PC-9 (cell line): ENCODE results near the gene FUZ. TPM values are rescaled to one million over a fixed set of nuclear protein-coding genes. Genes with fewer than 3 reads are reported as not detected.

Experiments
- BruUV-seq: library from RNA; stranded (reverse); fragments of 400-500 nt; replicated peaks from 2 replicates; lab custom pipeline; 2021; lab: Mats Ljungman, UMichigan
- CTCF ChIA-PET: fragments of 300-600 bp; sonication (Branson Sonifier 250); formaldehyde crosslinking; loops from one replicate; lab custom pipeline; 2022; ENCODE audit warnings: antibody characterized with exemption; lab: Charles Lee
- POLR2A ChIA-PET: fragments of 300-600 bp; sonication (Branson Sonifier 250); formaldehyde crosslinking; loops from one replicate; lab custom pipeline; 2022; ENCODE audit warnings: antibody characterized with exemption; ENCODE audit not compliant: unreplicated experiment; lab: Charles Lee
- DNase-seq, 2 experiments: peaks; one replicate each; pipeline versions ENCODE4 v3.0.0 to v3.0.0-alpha.2; 2015 to 2022; ENCODE audit warnings: mixed read lengths in 1 of 2
- H2AFZ ChIP-seq: fragments of 200-600 bp; sonication (generic); 2 replicates; pipeline ENCODE4 v1.8.1; 2017; ENCODE audit warnings: antibody characterized with exemption
- H3F3A ChIP-seq: fragments of 200-600 bp; sonication (generic); 2 replicates; pipeline ENCODE4 v1.8.1; 2017; ENCODE audit warnings: antibody characterized with exemption, mild to moderate bottlenecking, low read depth; ENCODE audit not compliant: insufficient read depth
- H3K27ac ChIP-seq: fragments of 200-600 bp; sonication (generic); 2 replicates; pipeline ENCODE4 v1.6.1; 2016; ENCODE audit warnings: mixed run types
- H3K27me3 ChIP-seq: fragments of 200-600 bp; sonication (generic); 2 replicates; pipeline ENCODE4 v1.6.1; 2016; ENCODE audit warnings: low read depth, mixed run types; ENCODE audit not compliant: insufficient read depth
- H3K36me3 ChIP-seq: fragments of 200-600 bp; sonication (generic); 2 replicates; pipeline ENCODE4 v1.6.1; 2016; ENCODE audit warnings: low read depth, mixed run types
- H3K4me1 ChIP-seq: fragments of 200-600 bp; sonication (generic); replicated peaks from 2 replicates; pipeline ENCODE4 v1.6.1; 2016; ENCODE audit warnings: mixed run types; ENCODE audit not compliant: insufficient read depth
- H3K4me2 ChIP-seq: fragments of 200-600 bp; sonication (generic); 2 replicates; pipeline ENCODE4 v1.6.1; 2017; ENCODE audit warnings: mixed run types
- H3K4me3 ChIP-seq: fragments of 200-600 bp; sonication (generic); 2 replicates; pipeline ENCODE4 v1.6.1; 2016; ENCODE audit warnings: mixed run types
- H3K79me2 ChIP-seq: fragments of 200-600 bp; sonication (generic); 2 replicates; pipeline ENCODE4 v1.6.1; 2017; ENCODE audit warnings: low read depth, mixed run types
- H3K9me2 ChIP-seq: fragments of 200-600 bp; sonication (generic); 2 replicates; pipeline ENCODE4 v1.8.1; 2017; ENCODE audit warnings: mild to moderate bottlenecking; ENCODE audit not compliant: insufficient read depth
- H3K9me3 ChIP-seq: fragments of 200-600 bp; sonication (generic); 2 replicates; pipeline ENCODE4 v1.8.1; 2016; ENCODE audit warnings: low read depth; ENCODE audit not compliant: insufficient read depth
- H4K20me1 ChIP-seq: fragments of 200-600 bp; sonication (generic); 2 replicates; pipeline ENCODE4 v1.8.1; 2017; ENCODE audit not compliant: insufficient read depth
- EZH2 ChIP-seq: fragments of 200-600 bp; sonication (generic); IDR thresholded peaks from 2 replicates; pipeline ENCODE4 v1.8.0; 2017; ENCODE audit warnings: antibody characterized with exemption, low read depth
- intact Hi-C: fragments of 100-400 bp; cut with micrococcal nuclease; formaldehyde crosslinking; loops from one replicate; pipeline ENCODE4 v1.10.0; 2022; ENCODE audit not compliant: unreplicated experiment
- total RNA-seq: library from RNA; stranded (reverse); gene quantifications from 2 replicates; pipeline ENCODE4 v1.2.3, GENCODE V29; 2021
- TF ChIP-seq, protein P1 (sequence below): fragments of 200-600 bp; sonication (generic); conservative IDR thresholded peaks from 2 replicates; pipeline ENCODE4 v1.6.1; 2017; ENCODE audit warnings: mixed run types, antibody characterized with exemption, mild to moderate bottlenecking, moderate library complexity

Gene FUZ
- total RNA-seq, 1 experiment from 2014 or later: 50.0 TPM

DNA sequence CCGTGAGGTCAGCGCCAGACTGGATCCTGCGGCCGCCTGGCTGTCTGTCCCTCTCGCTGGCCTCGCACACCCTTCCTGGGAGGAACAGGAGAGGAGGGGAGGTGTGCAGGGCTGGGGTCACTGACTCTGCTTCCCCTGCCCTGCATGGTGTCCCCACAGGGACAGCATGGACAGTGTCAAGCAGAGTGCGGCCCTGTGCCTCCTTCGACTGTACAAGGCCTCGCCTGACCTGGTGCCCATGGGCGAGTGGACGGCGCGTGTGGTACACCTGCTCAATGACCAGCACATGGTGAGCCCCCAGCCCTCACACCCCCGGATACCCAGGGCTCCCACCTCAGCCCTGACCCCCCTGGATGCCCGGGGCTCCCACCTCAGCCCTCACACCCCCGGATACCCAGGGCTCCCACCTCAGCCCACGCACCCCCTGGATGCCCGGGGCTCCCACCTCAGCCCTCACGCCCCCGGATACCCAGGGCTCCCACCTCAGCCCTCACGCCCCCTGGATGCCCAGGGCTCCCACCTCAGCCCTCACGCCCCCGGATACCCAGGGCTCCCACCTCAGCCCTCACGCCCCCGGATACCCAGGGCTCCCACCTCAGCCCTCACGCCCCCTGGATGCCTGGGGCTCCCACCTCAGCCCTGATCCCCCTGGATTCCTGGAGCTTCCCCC, 21.2 kb downstream of the FUZ start:
- CTCF ChIA-PET: no interaction called here
- H3K9me2 ChIP-seq: no peaks in the 10 kb centered on the region
- H3K4me2 ChIP-seq: no peak overlapping the region
- no peak overlapping the region for H3K4me3 ChIP-seq
- no peak overlapping the region for H3K27ac ChIP-seq
- peaks cover 6% of the 10 kb centered on the region; the same call in 1 of the 2 replicates for H3K36me3 ChIP-seq
- H2AFZ ChIP-seq: no peak overlapping the region
- peaks cover 12% of the 10 kb centered on the region; the same call in 1 of the 2 replicates for H3F3A ChIP-seq
- no TSS peak for BruUV-seq
- POLR2A ChIA-PET: no interaction called here
- peaks cover 5% of the 10 kb centered on the region for H4K20me1 ChIP-seq
- no peaks in the 10 kb centered on the region for H3K79me2 ChIP-seq
- intact Hi-C loops: no loop called here
- H3K27me3 ChIP-seq: no peaks in the 10 kb centered on the region
- peaks cover 18% of the 10 kb centered on the region for H3K4me1 ChIP-seq
- no peak for DNase-seq
- no peaks in the 10 kb centered on the region for H3K9me3 ChIP-seq
- TF ChIP-seq, protein P1, sequence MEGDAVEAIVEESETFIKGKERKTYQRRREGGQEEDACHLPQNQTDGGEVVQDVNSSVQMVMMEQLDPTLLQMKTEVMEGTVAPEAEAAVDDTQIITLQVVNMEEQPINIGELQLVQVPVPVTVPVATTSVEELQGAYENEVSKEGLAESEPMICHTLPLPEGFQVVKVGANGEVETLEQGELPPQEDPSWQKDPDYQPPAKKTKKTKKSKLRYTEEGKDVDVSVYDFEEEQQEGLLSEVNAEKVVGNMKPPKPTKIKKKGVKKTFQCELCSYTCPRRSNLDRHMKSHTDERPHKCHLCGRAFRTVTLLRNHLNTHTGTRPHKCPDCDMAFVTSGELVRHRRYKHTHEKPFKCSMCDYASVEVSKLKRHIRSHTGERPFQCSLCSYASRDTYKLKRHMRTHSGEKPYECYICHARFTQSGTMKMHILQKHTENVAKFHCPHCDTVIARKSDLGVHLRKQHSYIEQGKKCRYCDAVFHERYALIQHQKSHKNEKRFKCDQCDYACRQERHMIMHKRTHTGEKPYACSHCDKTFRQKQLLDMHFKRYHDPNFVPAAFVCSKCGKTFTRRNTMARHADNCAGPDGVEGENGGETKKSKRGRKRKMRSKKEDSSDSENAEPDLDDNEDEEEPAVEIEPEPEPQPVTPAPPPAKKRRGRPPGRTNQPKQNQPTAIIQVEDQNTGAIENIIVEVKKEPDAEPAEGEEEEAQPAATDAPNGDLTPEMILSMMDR: no peak
- TF ChIP-seq EZH2: no peak

DNA sequence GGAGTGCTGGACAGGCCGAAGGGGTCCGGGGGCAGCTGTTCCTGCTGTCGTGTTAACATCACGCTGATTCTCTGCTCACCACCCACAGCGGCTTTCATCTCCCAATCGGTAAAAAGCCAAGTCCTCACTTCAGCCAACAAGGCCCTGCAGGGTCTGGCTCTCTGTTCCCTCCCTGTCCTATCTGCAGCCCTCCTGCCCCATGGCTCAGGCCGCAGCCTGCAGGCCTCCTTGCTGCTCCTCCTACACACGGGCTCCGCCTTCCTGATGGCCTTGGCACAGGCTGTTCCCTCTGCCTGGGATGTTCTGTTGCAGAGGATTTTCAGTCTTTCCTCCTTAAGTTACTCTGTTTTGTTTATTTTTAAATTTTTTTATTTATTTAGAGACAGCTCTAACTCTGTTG, 22.2 kb downstream of the FUZ start:
- Histone ChIP-seq H3K4me1 (peaks cover 18% of the 10 kb centered on the region), H3K9me3 (no peaks in the 10 kb centered on the region), H3K27me3 (no peaks in the 10 kb centered on the region), H3F3A (peaks cover 12% of the 10 kb centered on the region; the same call in 1 of the 2 replicates), H3K79me2 (no peaks in the 10 kb centered on the region), H2AFZ (no peak overlapping the region), H3K27ac (no peak overlapping the region), H3K4me3 (no peak overlapping the region), H3K9me2 (no peaks in the 10 kb centered on the region), H3K36me3 (peaks cover 6% of the 10 kb centered on the region; the same call in 1 of the 2 replicates), H3K4me2 (no peak overlapping the region), H4K20me1 (peaks cover 5% of the 10 kb centered on the region)
- TF ChIP-seq, protein P1: no peak
- TF ChIP-seq EZH2: no peak
- no TSS peak for BruUV-seq
- no peak for DNase-seq
- ChIA-PET POLR2A (no interaction called here), CTCF (no interaction called here)
- intact Hi-C loops: no loop called here

DNA sequence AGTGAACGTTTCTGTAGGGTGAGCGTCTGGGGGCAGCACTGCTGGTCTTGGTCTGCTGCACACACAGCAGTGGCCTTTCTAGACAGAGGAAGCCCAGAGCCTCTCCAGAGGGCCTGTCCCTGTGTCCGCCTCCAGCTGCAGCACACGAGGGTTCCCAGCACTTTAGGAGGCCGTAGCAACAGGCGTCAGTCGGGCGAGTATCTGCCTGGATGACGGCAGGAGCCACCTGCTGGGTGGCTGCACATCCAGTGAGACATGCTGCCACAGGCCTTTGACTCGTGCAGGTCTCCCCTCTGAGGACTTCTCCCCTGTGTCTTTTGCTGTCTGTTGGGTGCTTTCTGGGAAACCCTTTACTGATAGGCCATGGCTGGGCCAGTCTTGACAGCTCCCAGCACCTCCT, 24.2 kb downstream of the FUZ start:
- DNase-seq: no peak
- POLR2A ChIA-PET: no interaction called here
- H2AFZ ChIP-seq: no peak overlapping the region
- H3K4me3 ChIP-seq: no peak overlapping the region
- no peaks in the 10 kb centered on the region for H3K79me2 ChIP-seq
- BruUV-seq: no TSS peak
- CTCF ChIA-PET: no interaction called here
- 0 out of 2 replicates have a peak, but pooled peaks cover 5% of the 10 kb centered on the region for H3K36me3 ChIP-seq
- H3K9me3 ChIP-seq: no peaks in the 10 kb centered on the region
- H3K4me2 ChIP-seq: no peak overlapping the region
- TF ChIP-seq, protein P1: no peak
- TF ChIP-seq EZH2: no peak
- no peak overlapping the region for H3K27ac ChIP-seq
- no peaks in the 10 kb centered on the region for H3K9me2 ChIP-seq
- peaks cover 9% of the 10 kb centered on the region; the same call in 1 of the 2 replicates for H3F3A ChIP-seq
- H3K27me3 ChIP-seq: no peaks in the 10 kb centered on the region
- intact Hi-C loops: no loop called here
- peaks cover 14% of the 10 kb centered on the region for H3K4me1 ChIP-seq
- H4K20me1 ChIP-seq: peaks cover 5% of the 10 kb centered on the region
